ENCODE measurements around the gene ZNF536. TPM values are rescaled to one million over a fixed set of nuclear protein-coding genes. Genes with fewer than 3 reads are reported as not detected.

ZNF536 gene
- total and polyA plus RNA-seq, 7 experiments from 2014 or later = not detected

GRCh38 chr19:30327331-30327730 lies 44.9 kb upstream of the ZNF536 start:
- intact Hi-C loops (cut with micrococcal nuclease) = no loop called here
- no peak overlapping the region for H3K27ac ChIP-seq (ENCODE audit: low read depth, low read length)
- no peaks in the 10 kb centered on the region for H3K4me1 ChIP-seq (ENCODE audit: control insufficient read depth in 2 of 2, insufficient read depth in 2 of 2, low read length in 2 of 2)
- CTCF ChIA-PET = no interaction called here
- H3K36me3 ChIP-seq (ENCODE audit: control insufficient read depth in 2 of 3, insufficient read depth in 3 of 3, low read length in 3 of 3) = no peaks in the 10 kb centered on the region
- H3K4me3 ChIP-seq (ENCODE audit: low read length) = no peak overlapping the region
- DNase-seq (no peak), ATAC-seq (no peak)
- H3K27me3 ChIP-seq (ENCODE audit: control insufficient read depth in 2 of 2, insufficient read depth in 2 of 2, low read length in 2 of 2) = no peaks in the 10 kb centered on the region
- H3K9me3 ChIP-seq (ENCODE audit: control insufficient read depth in 2 of 3, low read length in 3 of 3) = no peaks in the 10 kb centered on the region
- Mint-ChIP-seq H3K9me3 (peaks cover 0 to 13% (median 3%) of the 10 kb centered on the region in 11 donors), H3K27ac (no peak overlapping the region), H3K36me3 (no peaks in the 10 kb centered on the region), H3K4me3 (no peak overlapping the region), H3K27me3 (peaks cover 0 to 24% (median 11%) of the 10 kb centered on the region in 5 donors), H3K4me1 (no peaks in the 10 kb centered on the region)
- POLR2A ChIA-PET = no interaction called here

DNA sequence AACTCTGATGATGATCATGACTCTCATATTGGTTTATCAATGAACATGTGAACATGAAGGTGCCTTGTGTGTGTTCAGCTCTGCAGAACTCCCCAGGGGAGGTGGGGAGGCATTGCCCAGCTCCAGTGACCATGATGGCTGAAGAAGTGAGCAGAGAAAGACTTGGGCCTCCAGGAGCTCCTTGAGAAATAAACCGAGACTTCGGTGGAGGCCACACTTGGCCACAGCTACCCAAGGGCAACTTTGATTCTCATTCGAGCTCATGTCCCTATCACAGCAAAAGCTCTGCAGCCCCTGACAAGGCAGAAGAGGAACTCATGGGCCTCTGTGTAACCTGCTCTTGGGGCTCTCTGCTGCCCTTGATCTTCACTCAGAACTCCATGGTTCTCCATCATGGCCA lies 44.1 kb upstream of the ZNF536 start:
- Mint-ChIP-seq H3K27ac (no peak overlapping the region), H3K27me3 (peaks cover 0 to 29% (median 8%) of the 10 kb centered on the region in 5 donors), H3K9me3 (peaks cover 0 to 12% (median 3%) of the 10 kb centered on the region in 11 donors), H3K4me1 (no peaks in the 10 kb centered on the region), H3K4me3 (no peak overlapping the region), H3K36me3 (no peaks in the 10 kb centered on the region)
- Histone ChIP-seq H3K4me1 (ENCODE audit: control insufficient read depth in 2 of 2, insufficient read depth in 2 of 2, low read length in 2 of 2) (no peaks in the 10 kb centered on the region), H3K27me3 (ENCODE audit: control insufficient read depth in 2 of 2, insufficient read depth in 2 of 2, low read length in 2 of 2) (no peaks in the 10 kb centered on the region), H3K36me3 (ENCODE audit: control insufficient read depth in 2 of 3, insufficient read depth in 3 of 3, low read length in 3 of 3) (no peaks in the 10 kb centered on the region), H3K9me3 (ENCODE audit: control insufficient read depth in 2 of 3, low read length in 3 of 3) (no peaks in the 10 kb centered on the region), H3K27ac (ENCODE audit: low read depth, low read length) (no peak overlapping the region), H3K4me3 (ENCODE audit: low read length) (no peak overlapping the region)
- ChIA-PET CTCF (no interaction called here), POLR2A (no interaction called here)
- intact Hi-C loops (cut with micrococcal nuclease) = no loop called here
- DNase-seq (no peak), ATAC-seq (no peak)

DNA sequence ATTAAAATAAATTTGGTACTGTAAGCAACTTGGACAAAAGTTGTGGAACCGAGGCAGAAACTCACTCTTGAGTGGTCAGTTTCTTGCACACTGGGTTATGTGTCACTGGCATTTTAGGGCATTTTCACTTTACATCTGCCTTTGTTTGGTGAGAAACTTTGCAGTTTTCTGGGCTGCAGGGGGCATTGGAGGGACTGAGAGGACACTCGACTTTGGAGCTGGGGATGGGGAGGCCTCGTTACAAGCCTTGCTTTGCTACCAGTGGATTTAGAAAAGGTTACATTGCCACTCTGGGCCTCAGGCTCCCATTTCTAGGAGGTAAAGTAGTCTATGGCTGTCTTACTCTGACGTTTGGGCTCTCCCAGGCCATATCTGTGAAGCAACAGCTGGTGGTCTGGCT lies 41.9 kb upstream of the ZNF536 start:
- Histone ChIP-seq H3K27ac (ENCODE audit: low read depth, low read length) (no peak overlapping the region), H3K9me3 (ENCODE audit: control insufficient read depth in 2 of 3, low read length in 3 of 3) (no peaks in the 10 kb centered on the region)
- CTCF ChIA-PET = no interaction called here

GRCh38 chr19:30332445-30333234 lies 39.5 kb upstream of the ZNF536 start:
- H3K36me3 ChIP-seq (ENCODE audit: control insufficient read depth in 2 of 3, insufficient read depth in 3 of 3, low read length in 3 of 3) = no peaks in the 10 kb centered on the region
- ATAC-seq (no peak), DNase-seq (no peak)
- Mint-ChIP-seq H3K27ac (no peak overlapping the region), H3K4me3 (no peak overlapping the region), H3K27me3 (peaks cover 0 to 13% (median 4%) of the 10 kb centered on the region in 5 donors), H3K4me1 (no peaks in the 10 kb centered on the region), H3K9me3 (peaks cover 0 to 3% (median 0%) of the 10 kb centered on the region in 11 donors), H3K36me3 (no peaks in the 10 kb centered on the region)
- no peaks in the 10 kb centered on the region for H3K4me1 ChIP-seq (ENCODE audit: control insufficient read depth in 2 of 2, insufficient read depth in 2 of 2, low read length in 2 of 2)
- CTCF ChIA-PET = no interaction called here
- intact Hi-C loops (cut with micrococcal nuclease) = no loop called here
- no peak overlapping the region for H3K27ac ChIP-seq (ENCODE audit: low read depth, low read length)
- POLR2A ChIA-PET = no interaction called here
- H3K9me3 ChIP-seq (ENCODE audit: control insufficient read depth in 2 of 3, low read length in 3 of 3) = no peaks in the 10 kb centered on the region
- H3K27me3 ChIP-seq (ENCODE audit: control insufficient read depth in 2 of 2, insufficient read depth in 2 of 2, low read length in 2 of 2) = no peaks in the 10 kb centered on the region
- no peak overlapping the region for H3K4me3 ChIP-seq (ENCODE audit: low read length)

More for the DNA sequence above, 41.9 kb upstream of the ZNF536 start:
- no peaks in the 10 kb centered on the region for H3K4me1 ChIP-seq (ENCODE audit: control insufficient read depth in 2 of 2, insufficient read depth in 2 of 2, low read length in 2 of 2)
- H3K27me3 ChIP-seq (ENCODE audit: control insufficient read depth in 2 of 2, insufficient read depth in 2 of 2, low read length in 2 of 2) = no peaks in the 10 kb centered on the region
- Mint-ChIP-seq H3K27ac (no peak overlapping the region), H3K9me3 (peaks cover 0 to 7% (median 0%) of the 10 kb centered on the region in 11 donors), H3K36me3 (no peaks in the 10 kb centered on the region), H3K27me3 (peaks cover 0 to 20% (median 4%) of the 10 kb centered on the region in 5 donors), H3K4me3 (no peak overlapping the region), H3K4me1 (no peaks in the 10 kb centered on the region)
- H3K4me3 ChIP-seq (ENCODE audit: low read length) = no peak overlapping the region
- H3K36me3 ChIP-seq (ENCODE audit: control insufficient read depth in 2 of 3, insufficient read depth in 3 of 3, low read length in 3 of 3) = no peaks in the 10 kb centered on the region
- no peak for ATAC-seq
- DNase-seq = no peak
- POLR2A ChIA-PET = no interaction called here
- intact Hi-C loops (cut with micrococcal nuclease) = no loop called here

GRCh38 chr19:30333291-30334065 lies 38.7 kb upstream of the ZNF536 start:
- Mint-ChIP-seq H3K4me1 (no peaks in the 10 kb centered on the region), H3K27ac (no peak overlapping the region), H3K36me3 (no peaks in the 10 kb centered on the region), H3K4me3 (no peak overlapping the region), H3K27me3 (peaks cover 0 to 13% (median 4%) of the 10 kb centered on the region in 5 donors), H3K9me3 (peaks cover 0 to 3% (median 0%) of the 10 kb centered on the region in 11 donors)
- CTCF ChIA-PET = no interaction called here
- Histone ChIP-seq H3K27me3 (ENCODE audit: control insufficient read depth in 2 of 2, insufficient read depth in 2 of 2, low read length in 2 of 2) (no peaks in the 10 kb centered on the region), H3K4me1 (ENCODE audit: control insufficient read depth in 2 of 2, insufficient read depth in 2 of 2, low read length in 2 of 2) (no peaks in the 10 kb centered on the region), H3K27ac (ENCODE audit: low read depth, low read length) (no peak overlapping the region), H3K9me3 (ENCODE audit: control insufficient read depth in 2 of 3, low read length in 3 of 3) (no peaks in the 10 kb centered on the region), H3K36me3 (ENCODE audit: control insufficient read depth in 2 of 3, insufficient read depth in 3 of 3, low read length in 3 of 3) (no peaks in the 10 kb centered on the region), H3K4me3 (ENCODE audit: low read length) (no peak overlapping the region)
- intact Hi-C loops (cut with micrococcal nuclease) = no loop called here
- no peak for ATAC-seq
- POLR2A ChIA-PET = no interaction called here
- no peak for DNase-seq

DNA sequence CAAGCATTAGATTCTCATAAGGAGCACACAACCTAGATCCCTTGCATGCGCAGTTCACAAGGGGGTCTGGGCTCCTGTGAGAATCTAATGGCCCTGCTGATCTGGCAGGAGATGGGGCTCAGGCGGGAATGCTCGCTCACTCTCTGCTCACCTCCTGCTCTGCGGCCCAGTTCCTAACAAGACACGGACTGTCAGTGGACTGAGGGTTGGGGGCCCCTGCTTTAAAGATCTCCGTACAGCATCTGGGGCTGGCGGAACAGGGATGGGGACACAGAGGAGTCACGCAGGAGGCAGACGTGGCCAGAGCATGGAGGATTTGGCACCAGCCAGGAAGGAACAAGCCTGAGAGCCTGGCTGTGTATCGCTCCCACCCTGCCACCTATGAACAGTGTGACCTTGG lies 37.3 kb upstream of the ZNF536 start:
- Histone ChIP-seq H3K4me3 (ENCODE audit: low read length) (no peak overlapping the region), H3K4me1 (ENCODE audit: control insufficient read depth in 2 of 2, insufficient read depth in 2 of 2, low read length in 2 of 2) (no peaks in the 10 kb centered on the region), H3K27ac (ENCODE audit: low read depth, low read length) (no peak overlapping the region), H3K9me3 (ENCODE audit: control insufficient read depth in 2 of 3, low read length in 3 of 3) (no peaks in the 10 kb centered on the region), H3K36me3 (ENCODE audit: control insufficient read depth in 2 of 3, insufficient read depth in 3 of 3, low read length in 3 of 3) (no peaks in the 10 kb centered on the region), H3K27me3 (ENCODE audit: control insufficient read depth in 2 of 2, insufficient read depth in 2 of 2, low read length in 2 of 2) (no peaks in the 10 kb centered on the region)
- peaks cover 0 to 3% (median 0%) of the 10 kb centered on the region in 11 donors for H3K9me3 Mint-ChIP-seq
- no peaks in the 10 kb centered on the region for H3K4me1 Mint-ChIP-seq
- POLR2A ChIA-PET = no interaction called here
- DNase-seq = no peak
- no peak overlapping the region for H3K4me3 Mint-ChIP-seq
- peaks cover 0 to 13% (median 4%) of the 10 kb centered on the region in 5 donors for H3K27me3 Mint-ChIP-seq
- intact Hi-C loops (cut with micrococcal nuclease) = no loop called here
- CTCF ChIA-PET = no interaction called here
- no peak overlapping the region for H3K27ac Mint-ChIP-seq
- no peaks in the 10 kb centered on the region for H3K36me3 Mint-ChIP-seq
- no peak for ATAC-seq
